Activated B cell treated with CpG ODN at 0.5 μM for 24 hours (primary cell): ENCODE data around the gene LRRC4C. TPM values are rescaled to one million over a fixed set of nuclear protein-coding genes. Genes with fewer than 3 reads are reported as not detected.
A peak's percentile ranks its signal among the peaks of the same experiment; 100 is the strongest.

Experiments used
- ATAC-seq: fragments of 200-7000 bp; cut with Tn5 transposase; one replicate; pipeline ENCODE4 v1.10.0; 2021; ENCODE audit warnings: low read depth, mild to moderate bottlenecking, moderate library complexity
- CTCF ChIA-PET: fragments of 350-600 bp; sonication (Branson Sonifier 250); formaldehyde crosslinking; loops from one replicate; lab custom pipeline; 2021; ENCODE audit warnings: antibody characterized with exemption; lab: Charles Lee
- POLR2A ChIA-PET: fragments of 350-600 bp; sonication (Branson Sonifier 250); formaldehyde crosslinking; loops from one replicate; lab custom pipeline; 2021; ENCODE audit warnings: antibody characterized with exemption; lab: Charles Lee
- DNase-seq: peaks from one replicate; pipeline ENCODE4 v3.0.0; 2022
- H3K27ac Mint-ChIP-seq: one replicate; pipeline ENCODE4 v1.8.0; 2020; ENCODE audit warnings: mixed read lengths
- H3K27me3 Mint-ChIP-seq: one replicate; pipeline ENCODE4 v1.8.0; 2021; ENCODE audit warnings: mixed read lengths
- H3K36me3 Mint-ChIP-seq: one replicate; pipeline ENCODE4 v1.8.0; 2021; ENCODE audit warnings: low read depth, mixed read lengths
- H3K4me1 Mint-ChIP-seq: one replicate; pipeline ENCODE4 v1.8.0; 2021; ENCODE audit warnings: mixed read lengths
- H3K4me3 Mint-ChIP-seq: one replicate; pipeline ENCODE4 v1.8.0; 2020; ENCODE audit warnings: mild to moderate bottlenecking, mixed read lengths
- H3K9me3 Mint-ChIP-seq: one replicate; pipeline ENCODE4 v1.8.0; 2020; ENCODE audit warnings: mixed read lengths
- intact Hi-C: fragments of 100-400 bp; cut with micrococcal nuclease; formaldehyde crosslinking; loops from one replicate; pipeline ENCODE4 v1.15.1; 2024
- total RNA-seq: library from RNA; stranded (reverse); gene quantifications from 2 replicates; pipeline ENCODE4 v1.2.3, GENCODE V29; 2022
- TF ChIP-seq, protein P1 (sequence below): fragments of 200-600 bp; IDR thresholded peaks from one replicate; pipeline ENCODE4 v1.8.0; 2022; ENCODE audit warnings: antibody characterized with exemption, mild to moderate bottlenecking

The LRRC4C gene
- total RNA-seq, 1 donor from 2014 or later = not detected

DNA sequence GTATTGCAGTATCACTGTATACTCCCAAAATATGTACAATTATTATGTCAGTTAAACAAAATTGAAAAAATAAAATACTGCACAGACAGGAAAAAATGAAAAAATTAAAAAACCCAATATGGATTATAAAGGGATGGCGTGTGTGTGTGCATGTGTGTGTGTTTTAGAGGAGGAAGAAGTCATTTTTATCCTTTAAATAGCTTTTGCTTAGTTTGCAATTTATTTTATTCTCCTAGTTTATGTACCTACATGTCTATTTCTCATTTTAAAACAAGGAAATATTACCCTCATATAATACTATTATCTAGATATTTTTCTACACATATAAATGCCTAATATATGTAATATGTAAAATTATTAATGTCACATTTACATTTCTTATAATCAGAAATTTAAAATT lies 1144.3 kb downstream of the LRRC4C start:
- no peak for ATAC-seq
- ChIA-PET POLR2A (no interaction called here), CTCF (no interaction called here)
- no peaks in the 10 kb centered on the region for H3K36me3 Mint-ChIP-seq
- DNase-seq = no peak
- no peak overlapping the region for H3K4me3 Mint-ChIP-seq
- intact Hi-C loops = no loop called here
- H3K4me1 Mint-ChIP-seq = no peaks in the 10 kb centered on the region
- no peak overlapping the region for H3K27ac Mint-ChIP-seq
- peaks cover 3% of the 10 kb centered on the region for H3K9me3 Mint-ChIP-seq
- H3K27me3 Mint-ChIP-seq = no peaks in the 10 kb centered on the region
- TF ChIP-seq, protein P1, sequence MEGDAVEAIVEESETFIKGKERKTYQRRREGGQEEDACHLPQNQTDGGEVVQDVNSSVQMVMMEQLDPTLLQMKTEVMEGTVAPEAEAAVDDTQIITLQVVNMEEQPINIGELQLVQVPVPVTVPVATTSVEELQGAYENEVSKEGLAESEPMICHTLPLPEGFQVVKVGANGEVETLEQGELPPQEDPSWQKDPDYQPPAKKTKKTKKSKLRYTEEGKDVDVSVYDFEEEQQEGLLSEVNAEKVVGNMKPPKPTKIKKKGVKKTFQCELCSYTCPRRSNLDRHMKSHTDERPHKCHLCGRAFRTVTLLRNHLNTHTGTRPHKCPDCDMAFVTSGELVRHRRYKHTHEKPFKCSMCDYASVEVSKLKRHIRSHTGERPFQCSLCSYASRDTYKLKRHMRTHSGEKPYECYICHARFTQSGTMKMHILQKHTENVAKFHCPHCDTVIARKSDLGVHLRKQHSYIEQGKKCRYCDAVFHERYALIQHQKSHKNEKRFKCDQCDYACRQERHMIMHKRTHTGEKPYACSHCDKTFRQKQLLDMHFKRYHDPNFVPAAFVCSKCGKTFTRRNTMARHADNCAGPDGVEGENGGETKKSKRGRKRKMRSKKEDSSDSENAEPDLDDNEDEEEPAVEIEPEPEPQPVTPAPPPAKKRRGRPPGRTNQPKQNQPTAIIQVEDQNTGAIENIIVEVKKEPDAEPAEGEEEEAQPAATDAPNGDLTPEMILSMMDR = no peak

DNA sequence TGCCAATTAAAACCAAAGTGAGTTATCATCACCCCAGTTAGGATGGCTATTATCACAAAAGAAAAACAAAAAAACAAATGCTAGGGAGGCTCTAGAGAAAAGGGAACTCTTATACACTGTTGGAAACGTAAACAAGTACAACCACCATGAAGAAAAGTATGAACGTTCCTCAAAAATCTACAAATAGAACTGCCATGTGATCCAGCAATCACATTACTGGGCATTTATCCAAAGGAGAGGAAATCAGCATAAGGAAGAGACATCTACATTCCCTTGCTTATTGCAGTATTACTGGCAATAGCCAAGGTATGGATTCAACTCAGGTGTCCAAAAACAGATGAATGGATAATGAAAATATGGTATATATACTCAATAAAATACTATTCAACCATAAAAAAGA lies 1145.1 kb downstream of the LRRC4C start:
- ATAC-seq = no peak
- Mint-ChIP-seq H3K4me1 (no peaks in the 10 kb centered on the region), H3K9me3 (peaks cover 3% of the 10 kb centered on the region), H3K27me3 (no peaks in the 10 kb centered on the region), H3K4me3 (no peak overlapping the region), H3K27ac (no peak overlapping the region), H3K36me3 (no peaks in the 10 kb centered on the region)
- intact Hi-C loops = no loop called here
- POLR2A ChIA-PET = no interaction called here
- TF ChIP-seq, protein P1 = no peak
- DNase-seq = no peak
- CTCF ChIA-PET = no interaction called here

DNA sequence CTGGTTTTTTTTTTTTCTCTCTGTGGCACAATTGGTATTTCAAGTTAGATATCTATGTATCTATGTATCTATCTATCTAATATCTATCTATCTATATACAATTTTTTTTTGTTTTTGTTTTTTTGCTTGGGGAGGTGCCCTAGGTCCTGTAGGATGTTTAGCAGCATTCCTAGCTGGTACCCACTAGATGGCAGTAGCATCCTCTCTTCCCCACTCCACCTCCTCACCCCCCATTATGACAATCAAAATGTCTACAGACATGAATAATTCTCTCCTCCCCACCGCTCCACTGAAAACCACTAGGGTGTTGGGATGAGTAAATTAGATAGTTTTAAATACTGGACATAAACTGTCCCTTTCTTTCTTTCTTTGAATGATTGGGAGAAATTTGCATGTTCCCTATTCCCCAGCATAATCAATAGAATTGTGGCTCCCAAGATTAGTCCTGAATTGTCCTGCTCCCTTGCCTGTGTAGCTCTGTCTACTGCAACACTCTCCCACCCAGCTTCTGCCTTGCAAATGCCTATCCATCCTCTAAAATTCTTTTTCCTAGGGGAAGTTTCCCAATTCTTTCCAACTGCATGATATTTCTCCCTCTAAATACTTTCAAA lies 1152.4 kb downstream of the LRRC4C start:
- TF ChIP-seq, protein P1 = no peak
- intact Hi-C loops = no loop called here
- H3K27ac Mint-ChIP-seq = no peak overlapping the region

DNA sequence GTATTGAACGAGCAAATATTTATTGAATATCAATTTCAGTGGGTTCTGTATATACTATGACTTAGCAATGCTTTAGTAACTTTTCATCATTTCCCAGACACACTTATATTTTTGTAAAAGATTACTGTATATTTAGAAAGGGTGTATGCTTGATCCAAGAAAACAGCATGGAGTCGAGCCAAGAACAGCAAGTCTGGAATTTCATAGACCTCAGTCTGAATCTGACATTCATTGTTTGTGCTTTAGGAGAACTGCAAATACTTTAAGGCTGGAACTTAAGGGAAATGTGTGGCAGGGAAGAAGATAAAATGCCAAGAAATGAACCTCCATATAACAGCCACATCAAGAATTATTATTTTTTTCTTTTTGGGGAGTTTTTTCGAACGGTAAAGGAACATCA lies 1156.8 kb downstream of the LRRC4C start:
- POLR2A ChIA-PET = no interaction called here
- no peaks in the 10 kb centered on the region for H3K27me3 Mint-ChIP-seq
- no peaks in the 10 kb centered on the region for H3K9me3 Mint-ChIP-seq
- no peak for ATAC-seq
- intact Hi-C loops = no loop called here
- DNase-seq = no peak
- H3K27ac Mint-ChIP-seq = no peak overlapping the region
- no peak overlapping the region for H3K4me3 Mint-ChIP-seq
- TF ChIP-seq, protein P1 = no peak
- H3K36me3 Mint-ChIP-seq = no peaks in the 10 kb centered on the region
- H3K4me1 Mint-ChIP-seq = no peaks in the 10 kb centered on the region
- CTCF ChIA-PET = no interaction called here

More for the DNA sequence above, 1152.4 kb downstream of the LRRC4C start:
- POLR2A ChIA-PET = no interaction called here
- DNase-seq (no peak), ATAC-seq (peak; percentile 25)
- Mint-ChIP-seq H3K9me3 (no peaks in the 10 kb centered on the region), H3K27me3 (no peaks in the 10 kb centered on the region), H3K36me3 (no peaks in the 10 kb centered on the region), H3K4me1 (no peaks in the 10 kb centered on the region), H3K4me3 (no peak overlapping the region)
- CTCF ChIA-PET = no interaction called here

DNA sequence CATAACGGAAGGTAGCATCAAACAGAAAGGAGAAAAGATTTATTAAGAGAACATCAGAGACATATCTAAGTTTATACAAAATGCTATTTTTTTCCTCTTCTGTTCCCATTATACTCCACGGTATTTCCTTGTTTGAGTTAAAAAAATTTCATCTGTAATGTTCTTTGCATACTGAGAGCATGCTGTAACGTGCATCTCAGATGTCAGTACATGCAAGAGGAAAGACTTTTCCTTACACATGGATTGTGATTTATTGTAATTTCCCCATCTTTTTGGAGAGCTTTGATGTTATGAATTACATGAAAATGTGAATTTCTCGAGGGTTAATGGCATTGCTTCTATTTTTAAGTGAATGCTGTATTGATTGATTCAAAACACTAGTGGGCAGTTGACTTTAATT lies 1164.0 kb downstream of the LRRC4C start:
- Mint-ChIP-seq H3K27me3 (peaks cover 16% of the 10 kb centered on the region), H3K4me1 (peaks cover 6% of the 10 kb centered on the region), H3K36me3 (no peaks in the 10 kb centered on the region), H3K27ac (no peak overlapping the region), H3K9me3 (no peaks in the 10 kb centered on the region), H3K4me3 (no peak overlapping the region)
- TF ChIP-seq, protein P1 = no peak
- ChIA-PET POLR2A (no interaction called here), CTCF (no interaction called here)
- ATAC-seq = no peak
- no peak for DNase-seq
- intact Hi-C loops = no loop called here
